HL-60/S4 treated with phorbol 12-myristate 13-acetate at 8.2 ng/mL for 4 days and 3 days (cell line): Measurements from ENCODE around the gene REG3A.

ENCODE experiments used
- in situ Hi-C: fragments of 300-500 bp; cut with MboI; formaldehyde crosslinking; loops from 2 replicates; pipeline ENCODE4 v1.15.0; 2022; ENCODE audit warnings: low sequenced_read_pairs

Gene REG3A

GRCh38 chr2:79122676-79123075, 36.9 kb downstream of the REG3A start:
- in situ Hi-C loops = no loop called here

- in situ Hi-C loops = no loop called here
Observed at GRCh38 chr2:79120194-79120713, 39.3 kb downstream of the REG3A start, which contains the start of gene REG1A. Gene REG1A, plus strand, starts transcription at chr2:79120488. Its CDS starts 374 bp downstream, at chr2:79120862.

- in situ Hi-C loops = no loop called here
Observed at GRCh38 chr2:79116997-79117928, 42.3 kb downstream of the REG3A start.

GRCh38 chr2:79114797-79115494, 44.6 kb downstream of the REG3A start:
- in situ Hi-C loops = no loop called here

GRCh38 chr2:79112269-79112668, 47.3 kb downstream of the REG3A start:
- in situ Hi-C loops = no loop called here
